ENCODE data around the gene TRPM6. TPM values are rescaled to one million over a fixed set of nuclear protein-coding genes. Genes with fewer than 3 reads are reported as not detected.

The TRPM6 gene
- polyA plus RNA-seq, 2 donors = 0.10 to 0.31 TPM

DNA sequence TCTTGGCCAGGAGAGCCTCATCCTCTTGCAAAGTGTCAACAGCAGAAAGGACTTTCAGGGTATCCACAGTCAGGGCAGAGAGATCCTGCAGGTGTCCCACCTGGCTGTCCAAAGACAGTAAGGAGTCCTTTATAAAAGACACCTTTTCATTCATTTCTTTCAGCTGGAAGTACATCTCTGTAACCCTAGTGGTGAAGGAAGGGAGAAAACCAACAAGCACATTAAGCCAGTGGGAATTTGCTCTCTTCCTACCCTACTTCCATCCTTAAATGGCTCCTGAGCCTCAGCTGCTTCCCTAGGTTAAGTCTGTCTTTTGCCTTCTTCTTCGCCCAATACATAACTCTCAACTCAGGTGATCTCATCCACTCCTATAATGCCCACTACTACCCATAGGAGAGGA, 124.8 kb downstream of the TRPM6 start:
- Histone ChIP-seq H3K4me3 (ENCODE audit: low read depth in 1 of 2, low read length in 2 of 2) (no peak overlapping the region), H3K27me3 (ENCODE audit: control insufficient read depth in 1 of 2, insufficient read depth in 2 of 2, low read length in 2 of 2) (no peaks in the 10 kb centered on the region), H3K9me3 (ENCODE audit: control insufficient read depth in 2 of 2, insufficient read depth in 1 of 2, low read depth in 1 of 2, low read length in 1 of 2) (no peaks in the 10 kb centered on the region), H3K27ac (ENCODE audit: low read depth in 2 of 2, low read length in 1 of 2) (no peak overlapping the region), H3K4me1 (ENCODE audit: control insufficient read depth in 2 of 2, insufficient read depth in 2 of 2, low read length in 1 of 2) (no peaks in the 10 kb centered on the region), H3K36me3 (ENCODE audit: control insufficient read depth in 2 of 2, insufficient read depth in 2 of 2, low read length in 1 of 2) (no peaks in the 10 kb centered on the region)
- WGBS, 2 donors = 96 to 98% methylated on average over 1 of the region's 1 CpG

DNA sequence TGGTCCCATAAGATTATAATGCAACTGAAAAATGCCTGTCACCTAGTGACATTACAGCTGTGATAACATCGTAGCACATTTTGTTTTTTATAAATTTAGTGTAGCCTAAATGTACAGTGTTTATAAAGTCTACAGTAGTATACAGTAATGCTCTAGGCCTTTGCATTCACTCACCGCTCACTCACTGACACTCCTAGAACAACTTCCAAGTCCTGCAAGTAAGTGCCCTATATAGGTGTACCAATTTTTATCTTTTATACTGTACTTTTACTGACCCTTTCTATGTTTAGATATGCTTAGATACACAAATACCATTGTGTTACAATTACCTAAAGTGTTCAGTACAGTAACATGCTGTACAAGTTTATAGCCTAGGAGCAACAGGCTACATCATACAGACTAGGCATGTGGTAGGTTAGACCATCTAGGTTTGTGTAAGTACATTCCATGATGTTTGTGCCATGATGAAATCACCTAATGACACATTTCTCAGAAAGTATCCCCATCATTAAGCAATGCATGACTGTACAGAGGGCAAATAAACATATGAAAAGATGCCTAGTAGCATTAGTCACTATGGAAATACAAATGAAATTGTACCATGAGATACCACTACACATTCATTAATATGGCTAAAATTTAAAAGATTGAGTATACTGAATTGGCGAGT, 127.6 kb downstream of the TRPM6 start:
- Histone ChIP-seq H3K4me1 (ENCODE audit: control insufficient read depth in 2 of 2, insufficient read depth in 2 of 2, low read length in 1 of 2) (no peaks in the 10 kb centered on the region), H3K36me3 (ENCODE audit: control insufficient read depth in 2 of 2, insufficient read depth in 2 of 2, low read length in 1 of 2) (no peaks in the 10 kb centered on the region), H3K27me3 (ENCODE audit: control insufficient read depth in 1 of 2, insufficient read depth in 2 of 2, low read length in 2 of 2) (no peaks in the 10 kb centered on the region), H3K27ac (ENCODE audit: low read depth in 2 of 2, low read length in 1 of 2) (no peak overlapping the region), H3K4me3 (ENCODE audit: low read depth in 1 of 2, low read length in 2 of 2) (no peak overlapping the region), H3K9me3 (ENCODE audit: control insufficient read depth in 2 of 2, insufficient read depth in 1 of 2, low read depth in 1 of 2, low read length in 1 of 2) (no peaks in the 10 kb centered on the region)
- WGBS, 2 donors = 89 to 93% methylated on average over 3 of the region's 3 CpGs

DNA sequence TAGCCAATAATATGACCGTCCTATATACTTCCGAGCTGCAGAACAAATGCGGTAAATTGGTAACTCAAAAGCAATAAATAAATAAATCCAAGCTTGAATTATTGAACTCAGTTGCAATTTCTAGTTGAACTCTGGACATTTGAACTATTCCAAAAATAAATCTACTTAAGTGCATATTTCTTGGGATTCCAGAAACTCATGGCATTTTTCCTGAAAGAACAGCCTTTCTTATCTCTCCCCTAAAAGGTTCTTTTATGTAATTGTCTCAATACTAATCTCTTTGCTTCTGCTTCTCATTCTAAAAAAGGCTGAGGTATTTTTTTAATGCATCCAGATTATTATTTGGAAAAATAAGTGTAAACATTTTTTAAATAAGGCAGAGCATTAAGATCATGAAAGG, 131.7 kb downstream of the TRPM6 start:
- H3K36me3 ChIP-seq (ENCODE audit: control insufficient read depth in 2 of 2, insufficient read depth in 2 of 2, low read length in 1 of 2) = no peaks in the 10 kb centered on the region
- H3K27ac ChIP-seq (ENCODE audit: low read depth in 2 of 2, low read length in 1 of 2) = no peak overlapping the region
- no peak overlapping the region for H3K4me3 ChIP-seq (ENCODE audit: low read depth in 1 of 2, low read length in 2 of 2)
- H3K4me1 ChIP-seq (ENCODE audit: control insufficient read depth in 2 of 2, insufficient read depth in 2 of 2, low read length in 1 of 2) = no peaks in the 10 kb centered on the region
- H3K27me3 ChIP-seq (ENCODE audit: control insufficient read depth in 1 of 2, insufficient read depth in 2 of 2, low read length in 2 of 2) = no peaks in the 10 kb centered on the region
- 89 to 90% methylated on average over 3 of the region's 3 CpGs for WGBS, 2 donors
- no peaks in the 10 kb centered on the region for H3K9me3 ChIP-seq (ENCODE audit: control insufficient read depth in 2 of 2, insufficient read depth in 1 of 2, low read depth in 1 of 2, low read length in 1 of 2)

DNA sequence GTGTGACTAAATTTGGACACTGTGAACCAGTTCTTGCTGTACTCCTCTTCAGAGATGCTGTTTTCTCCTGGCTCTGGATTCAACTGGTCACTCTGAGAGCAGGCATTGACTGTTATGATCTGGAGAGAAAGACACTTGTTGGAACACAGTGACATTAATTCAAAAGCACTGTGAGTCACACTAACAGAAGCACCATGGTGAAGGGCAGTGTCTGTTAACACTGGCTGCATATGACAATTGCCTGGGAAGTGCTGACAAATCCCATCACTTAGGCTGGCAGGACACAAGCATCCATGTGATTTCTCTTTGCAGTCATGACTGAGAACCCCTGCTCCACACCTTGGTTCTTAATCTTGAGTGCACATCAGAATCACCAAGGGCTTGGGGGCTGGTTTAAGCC, 132.4 kb downstream of the TRPM6 start:
- H3K4me1 ChIP-seq (ENCODE audit: control insufficient read depth in 2 of 2, insufficient read depth in 2 of 2, low read length in 1 of 2) = no peaks in the 10 kb centered on the region
- H3K4me3 ChIP-seq (ENCODE audit: low read depth in 1 of 2, low read length in 2 of 2) = no peak overlapping the region
- H3K9me3 ChIP-seq (ENCODE audit: control insufficient read depth in 2 of 2, insufficient read depth in 1 of 2, low read depth in 1 of 2, low read length in 1 of 2) = no peaks in the 10 kb centered on the region
- H3K36me3 ChIP-seq (ENCODE audit: control insufficient read depth in 2 of 2, insufficient read depth in 2 of 2, low read length in 1 of 2) = no peaks in the 10 kb centered on the region
- no peak overlapping the region for H3K27ac ChIP-seq (ENCODE audit: low read depth in 2 of 2, low read length in 1 of 2)
- H3K27me3 ChIP-seq (ENCODE audit: control insufficient read depth in 1 of 2, insufficient read depth in 2 of 2, low read length in 2 of 2) = no peaks in the 10 kb centered on the region

DNA sequence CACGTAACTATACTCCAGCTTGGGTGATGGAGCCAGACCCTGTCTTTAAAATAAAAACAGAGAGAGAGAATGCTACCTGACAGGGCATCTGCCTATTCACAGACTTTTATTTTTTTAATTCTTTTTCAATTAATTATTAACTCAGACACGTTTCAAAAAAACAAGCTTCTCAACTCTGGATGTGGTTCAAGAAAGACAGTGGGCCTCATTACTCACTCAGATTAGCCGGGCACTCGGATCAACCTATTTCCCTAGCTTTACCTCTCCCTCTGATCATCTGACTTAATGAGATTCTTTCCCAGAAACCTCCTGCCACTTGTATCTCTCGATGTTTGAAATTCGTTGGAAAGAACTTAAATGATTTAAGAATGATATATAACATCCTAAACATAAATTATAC, 134.1 kb downstream of the TRPM6 start:
- no peaks in the 10 kb centered on the region for H3K4me1 ChIP-seq (ENCODE audit: control insufficient read depth in 2 of 2, insufficient read depth in 2 of 2, low read length in 1 of 2)
- H3K27me3 ChIP-seq (ENCODE audit: control insufficient read depth in 1 of 2, insufficient read depth in 2 of 2, low read length in 2 of 2) = no peaks in the 10 kb centered on the region
- H3K36me3 ChIP-seq (ENCODE audit: control insufficient read depth in 2 of 2, insufficient read depth in 2 of 2, low read length in 1 of 2) = no peaks in the 10 kb centered on the region
- no peak overlapping the region for H3K4me3 ChIP-seq (ENCODE audit: low read depth in 1 of 2, low read length in 2 of 2)
- H3K9me3 ChIP-seq (ENCODE audit: control insufficient read depth in 2 of 2, insufficient read depth in 1 of 2, low read depth in 1 of 2, low read length in 1 of 2) = no peaks in the 10 kb centered on the region
- H3K27ac ChIP-seq (ENCODE audit: low read depth in 2 of 2, low read length in 1 of 2) = no peak overlapping the region
- WGBS, 2 donors = 66 to 77% methylated on average over 6 of the region's 6 CpGs

DNA sequence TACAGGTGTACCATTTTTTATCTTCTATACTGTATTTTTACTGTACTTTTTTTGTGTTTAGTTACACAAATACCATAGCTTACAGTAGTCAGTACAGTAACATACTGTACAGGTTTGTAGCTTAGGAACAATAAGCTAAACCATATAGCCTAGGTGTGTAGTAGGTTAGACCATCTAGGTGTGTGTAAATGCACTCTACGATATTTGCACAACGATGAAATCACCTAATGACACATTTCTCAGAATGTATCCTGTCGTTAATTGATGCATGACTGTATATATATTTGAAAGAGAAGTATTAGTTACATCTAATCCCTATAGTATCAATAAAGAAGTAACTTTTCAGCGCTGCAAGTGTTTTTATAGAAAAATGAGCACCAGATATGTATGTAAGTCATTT, 138.8 kb downstream of the TRPM6 start:
- Histone ChIP-seq H3K27ac (ENCODE audit: low read depth in 2 of 2, low read length in 1 of 2) (no peak overlapping the region), H3K9me3 (ENCODE audit: control insufficient read depth in 2 of 2, insufficient read depth in 1 of 2, low read depth in 1 of 2, low read length in 1 of 2) (no peaks in the 10 kb centered on the region), H3K36me3 (ENCODE audit: control insufficient read depth in 2 of 2, insufficient read depth in 2 of 2, low read length in 1 of 2) (no peaks in the 10 kb centered on the region), H3K4me1 (ENCODE audit: control insufficient read depth in 2 of 2, insufficient read depth in 2 of 2, low read length in 1 of 2) (no peaks in the 10 kb centered on the region), H3K4me3 (ENCODE audit: low read depth in 1 of 2, low read length in 2 of 2) (no peak overlapping the region), H3K27me3 (ENCODE audit: control insufficient read depth in 1 of 2, insufficient read depth in 2 of 2, low read length in 2 of 2) (no peaks in the 10 kb centered on the region)
- 78 to 83% methylated on average over 4 of the region's 4 CpGs for WGBS, 2 donors

DNA sequence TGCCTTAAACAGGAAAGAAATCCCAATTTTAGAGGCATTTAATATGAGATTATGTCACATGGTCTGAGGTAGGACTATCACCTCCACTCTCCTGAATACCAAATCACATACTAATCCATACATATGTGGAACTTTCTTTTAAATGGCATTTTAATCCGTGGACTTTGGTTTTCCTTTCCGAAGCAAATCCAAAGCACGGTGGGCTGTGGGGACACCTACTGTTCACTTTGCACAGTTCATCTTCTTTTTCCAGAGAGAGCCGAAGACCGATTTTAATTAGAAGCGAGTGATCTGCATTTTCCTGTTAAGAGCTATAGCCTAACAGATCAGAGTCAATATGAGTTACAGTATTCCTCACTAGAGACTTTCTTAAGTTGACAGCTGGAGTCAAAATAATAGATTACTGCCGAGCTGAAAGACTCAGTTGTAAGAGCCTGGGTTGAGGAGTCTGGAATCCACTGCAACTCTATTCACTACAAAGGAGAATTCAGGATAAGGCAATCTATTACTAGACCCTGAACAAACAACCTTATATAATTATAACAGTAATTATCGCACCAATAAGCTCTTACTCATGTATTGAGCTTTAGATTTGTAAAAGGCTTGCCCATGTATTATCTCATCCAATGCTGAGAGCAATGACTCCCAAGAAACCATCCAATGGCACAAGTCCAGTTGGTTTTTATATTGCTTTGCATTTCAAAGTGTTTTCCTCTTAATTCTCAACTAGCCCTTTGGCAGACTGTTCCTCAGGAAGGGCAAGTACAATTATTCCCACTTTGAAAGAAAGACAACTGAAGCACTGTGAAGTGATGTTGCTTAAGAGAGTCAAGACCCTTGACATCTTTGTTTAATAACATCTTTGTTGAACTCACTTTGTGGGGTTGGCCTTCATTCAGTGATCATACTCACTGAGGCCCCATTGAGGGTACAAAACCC, 144.7 kb downstream of the TRPM6 start:
- Histone ChIP-seq H3K4me1 (ENCODE audit: control insufficient read depth in 2 of 2, insufficient read depth in 2 of 2, low read length in 1 of 2) (no peaks in the 10 kb centered on the region), H3K27me3 (ENCODE audit: control insufficient read depth in 1 of 2, insufficient read depth in 2 of 2, low read length in 2 of 2) (no peaks in the 10 kb centered on the region), H3K4me3 (ENCODE audit: low read depth in 1 of 2, low read length in 2 of 2) (no peak overlapping the region), H3K36me3 (ENCODE audit: control insufficient read depth in 2 of 2, insufficient read depth in 2 of 2, low read length in 1 of 2) (no peaks in the 10 kb centered on the region), H3K27ac (ENCODE audit: low read depth in 2 of 2, low read length in 1 of 2) (no peak overlapping the region), H3K9me3 (ENCODE audit: control insufficient read depth in 2 of 2, insufficient read depth in 1 of 2, low read depth in 1 of 2, low read length in 1 of 2) (no peaks in the 10 kb centered on the region)
- 18 to 20% methylated on average over 8 of the region's 8 CpGs for WGBS, 2 donors

DNA sequence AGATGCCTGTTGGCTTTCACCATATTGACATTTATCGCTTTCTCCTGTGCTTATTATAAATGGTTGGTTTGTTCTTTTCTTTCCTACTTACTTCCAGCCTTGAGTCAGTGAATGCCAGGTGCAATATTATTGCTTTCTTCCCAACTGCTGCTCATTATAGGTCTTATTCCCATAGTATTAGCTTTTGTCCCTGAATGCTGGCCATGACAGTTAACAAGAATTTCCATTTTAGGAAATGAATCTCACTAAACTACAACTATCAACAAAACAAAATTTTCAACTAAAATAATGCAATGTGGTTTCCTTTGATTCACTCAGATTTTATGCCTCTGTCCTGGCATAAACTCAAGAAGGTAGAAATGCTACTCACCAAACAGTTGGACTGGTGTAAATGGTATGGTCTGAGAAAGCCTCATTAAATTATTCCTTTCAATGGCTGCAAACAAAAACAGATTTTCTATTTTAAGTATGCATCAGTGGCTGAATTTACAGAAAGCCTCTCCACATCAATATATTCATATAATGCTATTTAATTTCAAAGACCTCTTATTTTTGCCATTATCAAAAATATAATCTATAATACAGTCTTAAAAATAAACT, 145.4 kb downstream of the TRPM6 start:
- Histone ChIP-seq H3K9me3 (ENCODE audit: control insufficient read depth in 2 of 2, insufficient read depth in 1 of 2, low read depth in 1 of 2, low read length in 1 of 2) (no peaks in the 10 kb centered on the region), H3K27ac (ENCODE audit: low read depth in 2 of 2, low read length in 1 of 2) (no peak overlapping the region), H3K4me1 (ENCODE audit: control insufficient read depth in 2 of 2, insufficient read depth in 2 of 2, low read length in 1 of 2) (no peaks in the 10 kb centered on the region), H3K36me3 (ENCODE audit: control insufficient read depth in 2 of 2, insufficient read depth in 2 of 2, low read length in 1 of 2) (no peaks in the 10 kb centered on the region), H3K27me3 (ENCODE audit: control insufficient read depth in 1 of 2, insufficient read depth in 2 of 2, low read length in 2 of 2) (no peaks in the 10 kb centered on the region), H3K4me3 (ENCODE audit: low read depth in 1 of 2, low read length in 2 of 2) (no peak overlapping the region)
- 81 to 98% methylated on average over 1 of the region's 1 CpG for WGBS, 2 donors

DNA sequence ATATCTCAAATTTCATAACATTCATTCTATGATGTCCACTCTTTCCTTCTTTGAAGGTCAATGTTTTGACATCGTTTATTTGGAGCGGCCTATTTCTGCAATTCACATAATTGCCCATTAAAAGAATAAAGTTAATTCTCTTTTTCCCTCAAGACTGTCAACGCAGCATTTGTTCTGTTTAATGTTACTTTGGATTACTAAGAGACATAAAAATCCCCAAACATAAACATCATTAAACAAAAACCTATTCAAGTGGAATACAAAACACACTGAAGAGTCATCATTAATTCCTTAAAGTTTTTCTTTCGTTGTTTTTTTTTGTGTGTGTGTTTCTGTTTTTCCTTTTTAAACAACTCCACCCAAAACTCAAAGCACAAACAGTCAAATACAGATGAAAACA, 151.1 kb downstream of the TRPM6 start:
- Histone ChIP-seq H3K9me3 (ENCODE audit: control insufficient read depth in 2 of 2, insufficient read depth in 1 of 2, low read depth in 1 of 2, low read length in 1 of 2) (no peaks in the 10 kb centered on the region), H3K36me3 (ENCODE audit: control insufficient read depth in 2 of 2, insufficient read depth in 2 of 2, low read length in 1 of 2) (no peaks in the 10 kb centered on the region), H3K27me3 (ENCODE audit: control insufficient read depth in 1 of 2, insufficient read depth in 2 of 2, low read length in 2 of 2) (no peaks in the 10 kb centered on the region), H3K27ac (ENCODE audit: low read depth in 2 of 2, low read length in 1 of 2) (no peak overlapping the region), H3K4me3 (ENCODE audit: low read depth in 1 of 2, low read length in 2 of 2) (no peak overlapping the region), H3K4me1 (ENCODE audit: control insufficient read depth in 2 of 2, insufficient read depth in 2 of 2, low read length in 1 of 2) (no peaks in the 10 kb centered on the region)
- WGBS, 2 donors = 79 to 80% methylated on average over 4 of the region's 4 CpGs

Measured in esophagus (tissue), 2 donors.